AG08395 (cell line): ENCODE data around the gene GCH1.
"Not testable (repeated sequence)": the region's sequence is repeated elsewhere in the genome, so short reads cannot be mapped to it uniquely, and the experiment has no call there.

Experiments
- DNase-seq: peaks from one replicate; pipeline ENCODE4 v3.0.0; 2012; ENCODE audit warnings: mixed read lengths, low spot score

Gene GCH1, protein sequence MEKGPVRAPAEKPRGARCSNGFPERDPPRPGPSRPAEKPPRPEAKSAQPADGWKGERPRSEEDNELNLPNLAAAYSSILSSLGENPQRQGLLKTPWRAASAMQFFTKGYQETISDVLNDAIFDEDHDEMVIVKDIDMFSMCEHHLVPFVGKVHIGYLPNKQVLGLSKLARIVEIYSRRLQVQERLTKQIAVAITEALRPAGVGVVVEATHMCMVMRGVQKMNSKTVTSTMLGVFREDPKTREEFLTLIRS

DNA sequence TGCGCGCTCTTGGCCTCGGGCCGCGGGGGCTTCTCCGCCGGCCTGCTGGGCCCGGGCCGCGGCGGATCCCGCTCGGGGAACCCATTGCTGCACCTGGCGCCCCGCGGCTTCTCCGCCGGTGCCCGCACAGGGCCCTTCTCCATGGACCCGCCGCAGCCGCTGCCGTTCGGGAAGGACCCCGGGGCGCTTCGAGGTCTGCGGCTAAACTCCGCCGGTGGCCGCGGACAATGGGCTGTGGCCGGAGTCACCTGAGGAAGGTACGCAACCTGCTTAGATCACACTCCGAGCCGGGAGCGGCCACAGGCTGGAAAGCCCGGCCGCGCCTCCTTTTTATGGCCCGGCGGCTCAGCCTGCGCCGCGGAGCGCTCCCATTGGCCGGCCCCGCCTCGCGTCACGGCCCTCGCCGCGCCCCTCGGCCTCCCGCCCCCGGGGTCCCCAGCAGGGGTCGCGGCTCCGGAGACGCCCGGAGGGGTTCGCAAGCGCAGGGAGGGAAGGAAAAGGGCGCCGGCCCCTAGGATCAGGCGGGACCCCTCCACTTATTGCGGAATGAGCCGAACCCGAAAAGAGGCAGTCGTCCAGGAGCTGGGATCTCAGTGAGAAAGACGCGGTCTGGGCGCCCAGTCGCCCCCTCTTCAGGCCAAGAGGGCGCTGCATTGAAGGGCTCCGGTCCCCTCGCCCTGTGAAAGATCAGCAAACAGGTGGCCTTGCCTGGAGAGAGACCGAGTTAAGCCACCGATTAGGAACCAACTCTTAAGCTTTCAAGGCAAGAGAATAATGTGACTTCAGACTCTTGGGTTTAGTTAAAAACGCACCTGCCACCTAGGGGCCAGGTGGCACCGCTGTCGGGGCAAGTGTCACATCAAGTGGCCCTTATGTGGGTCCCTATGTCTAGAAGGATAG lies at the start of gene GCH1:
TSS of gene GCH1 (minus strand) at position 306 of the 900 bp plus-strand sequence. CDS start at position 143, 163 bp downstream.
- DNase-seq: peak; percentile 64

- DNase-seq: no peak
Observed at GRCh38 chr14:54947230-54947629, 44.6 kb upstream of the GCH1 start.

DNA sequence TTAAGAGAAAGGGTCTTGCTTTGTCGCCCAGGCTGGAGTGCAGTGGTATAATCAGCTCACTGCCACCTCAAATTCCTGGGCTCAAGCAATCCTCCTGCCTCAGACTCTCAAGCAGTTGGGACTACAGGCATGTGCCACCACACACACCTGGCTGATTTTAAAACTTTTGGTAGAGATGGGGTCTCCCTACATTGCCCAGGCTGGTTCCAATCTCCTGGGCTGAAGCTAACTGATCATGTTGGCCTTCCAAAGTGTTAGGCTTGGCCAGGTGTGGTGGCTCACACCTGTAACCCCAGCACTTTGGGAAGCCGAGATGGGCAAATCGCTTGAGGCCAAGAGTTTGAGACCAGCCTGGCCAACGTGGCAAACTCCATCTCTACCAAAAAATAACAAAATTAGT lies 43.9 kb upstream of the GCH1 start:
- DNase-seq: no peak

DNA sequence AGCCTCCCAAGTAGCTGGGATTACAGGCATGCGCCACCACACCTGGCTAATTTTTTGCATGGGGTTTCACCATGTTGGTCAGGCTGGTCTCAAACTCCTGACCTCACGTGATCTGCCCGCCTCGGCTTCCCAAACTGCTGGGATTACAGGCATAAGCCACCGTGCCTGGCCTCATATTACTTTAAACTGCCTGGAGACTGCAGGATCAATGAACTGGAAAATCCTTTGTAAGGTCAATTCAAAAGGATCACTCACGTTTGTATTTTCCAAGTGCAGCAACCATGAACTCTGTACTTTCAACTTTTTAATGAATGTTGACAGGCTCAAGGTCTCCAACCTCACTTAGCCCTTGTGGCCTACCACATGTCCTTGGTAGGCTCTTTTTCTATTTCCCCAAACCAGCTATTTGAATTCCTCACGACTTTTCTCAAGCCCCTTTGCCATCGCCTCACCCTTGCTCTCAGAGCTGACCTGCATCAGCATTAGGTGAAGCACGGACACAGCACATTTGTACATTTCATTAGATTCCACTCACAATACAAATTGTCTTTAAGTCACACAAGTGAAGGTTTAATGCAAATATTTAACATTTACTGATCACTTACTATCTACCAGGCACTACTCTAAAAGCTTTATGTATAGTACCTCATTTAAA lies 42.2 kb upstream of the GCH1 start:
- no peak for DNase-seq

DNA sequence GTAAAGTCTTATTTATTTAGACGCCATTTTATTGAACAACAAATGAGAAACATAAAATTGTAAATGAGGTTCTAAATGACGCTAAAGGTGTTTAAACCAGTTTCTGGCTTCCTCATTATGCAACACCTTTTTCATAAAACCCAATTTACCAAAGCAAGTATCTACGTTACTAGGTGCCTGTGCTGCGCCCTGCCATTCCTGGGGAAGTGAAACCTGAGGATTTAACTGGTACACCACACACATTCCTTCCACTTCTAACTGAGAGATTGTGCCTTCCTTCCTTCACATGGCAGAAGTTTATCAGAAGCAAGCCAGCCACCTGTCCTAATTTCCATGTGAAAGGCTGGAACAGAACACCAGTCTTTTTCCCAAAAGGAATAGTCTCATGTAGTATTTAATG lies 40.3 kb upstream of the GCH1 start:
- no peak for DNase-seq

DNA sequence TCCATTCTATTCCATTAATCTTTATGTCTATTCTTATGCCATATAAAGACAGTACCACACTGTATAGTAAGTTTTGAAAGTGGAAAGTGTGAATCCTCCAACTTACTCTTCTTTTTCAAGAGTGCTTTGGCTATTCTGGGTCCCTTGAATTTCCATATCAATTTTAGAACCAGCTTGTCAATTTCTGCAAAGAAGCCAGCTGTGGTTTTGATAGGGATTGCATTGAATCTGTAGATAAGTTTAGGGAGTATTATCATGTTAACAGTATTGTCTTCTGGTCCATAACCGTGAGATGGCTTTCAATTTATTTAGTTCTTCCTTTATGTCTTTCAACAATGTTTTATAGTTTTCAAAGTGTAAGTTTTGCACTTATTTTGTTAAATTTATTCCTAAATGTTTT lies 34.2 kb upstream of the GCH1 start:
- no peak for DNase-seq

DNA sequence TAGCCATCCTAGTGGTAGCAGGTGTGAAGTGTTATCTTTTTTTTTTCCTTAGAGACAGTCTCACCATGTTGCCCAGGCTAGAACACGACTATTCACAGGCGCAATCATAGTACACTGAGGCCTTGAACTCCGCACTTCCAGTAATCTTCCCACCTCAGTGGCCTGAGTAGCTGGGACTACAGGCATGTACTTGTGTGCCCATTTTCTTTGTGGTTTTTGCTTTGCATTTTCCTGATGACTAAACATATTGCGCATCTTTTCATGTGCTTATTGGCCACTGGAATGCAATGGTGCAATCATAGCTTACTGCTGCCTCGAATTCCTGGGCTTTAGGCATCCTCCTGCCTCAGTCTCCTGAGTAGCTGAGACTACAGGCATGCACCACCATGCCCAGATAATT lies 33.3 kb upstream of the GCH1 start:
- DNase-seq: no peak

DNA sequence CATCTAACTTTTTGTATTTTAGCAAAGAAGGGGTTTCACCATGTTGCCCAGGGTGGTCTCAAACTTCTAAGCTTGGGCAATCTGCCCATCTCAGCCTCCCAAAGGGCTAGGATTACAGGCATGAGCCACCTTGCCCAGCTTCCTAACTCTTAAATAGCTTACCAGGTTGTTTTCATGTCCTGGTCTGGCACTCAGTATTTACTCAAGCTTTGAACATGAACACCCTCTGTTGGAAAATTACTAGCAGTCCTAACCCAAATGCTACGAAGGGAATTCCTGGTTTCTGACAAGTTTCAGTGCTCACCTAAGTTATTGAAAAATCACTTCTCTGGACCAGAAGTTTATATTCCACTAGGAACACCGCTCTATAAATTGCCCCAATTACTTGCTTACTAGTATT lies 32.5 kb upstream of the GCH1 start:
- DNase-seq: no peak

GRCh38 chr14:54933006-54933405 lies 30.4 kb upstream of the GCH1 start:
- no peak for DNase-seq

GRCh38 chr14:54931598-54932340 lies 29.1 kb upstream of the GCH1 start:
- DNase-seq: no peak

DNA sequence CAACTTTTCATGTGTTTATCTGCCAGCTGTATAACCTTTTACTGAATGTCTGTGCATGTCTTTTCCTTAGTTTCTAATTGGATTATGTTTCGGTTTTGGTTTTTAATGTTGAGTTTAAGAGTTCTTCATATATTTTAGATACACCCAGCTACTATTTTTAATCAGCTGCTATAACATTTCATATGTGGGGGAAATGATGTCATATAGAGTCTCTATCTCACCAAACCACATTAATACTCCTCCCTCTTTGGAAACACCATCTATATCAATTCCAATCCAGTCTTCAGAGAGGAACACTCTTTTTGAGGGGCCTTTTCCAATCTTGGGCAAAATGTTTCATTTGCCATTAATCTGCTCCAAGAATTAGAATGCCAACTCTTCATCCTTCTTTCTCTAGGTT lies 28.5 kb upstream of the GCH1 start:
- DNase-seq: no peak

DNA sequence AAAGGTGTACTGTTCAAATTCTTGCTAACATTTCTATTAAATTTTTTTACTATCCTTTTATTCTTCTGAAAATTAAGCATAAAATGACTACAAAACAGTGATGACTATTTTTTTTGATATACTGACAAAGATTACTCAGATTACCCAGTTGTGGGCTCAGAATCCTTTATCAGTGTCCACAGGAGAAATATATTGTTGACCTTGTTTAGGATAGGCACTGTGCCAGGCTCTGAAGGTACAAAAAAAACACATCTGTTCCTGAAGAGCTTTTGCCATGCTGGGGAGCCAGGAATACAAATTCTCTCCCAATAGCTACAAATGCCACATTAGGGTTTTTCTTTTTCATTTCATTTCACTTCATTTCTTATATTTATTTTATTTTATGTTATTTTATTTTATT lies 26.9 kb upstream of the GCH1 start:
- no peak for DNase-seq

DNA sequence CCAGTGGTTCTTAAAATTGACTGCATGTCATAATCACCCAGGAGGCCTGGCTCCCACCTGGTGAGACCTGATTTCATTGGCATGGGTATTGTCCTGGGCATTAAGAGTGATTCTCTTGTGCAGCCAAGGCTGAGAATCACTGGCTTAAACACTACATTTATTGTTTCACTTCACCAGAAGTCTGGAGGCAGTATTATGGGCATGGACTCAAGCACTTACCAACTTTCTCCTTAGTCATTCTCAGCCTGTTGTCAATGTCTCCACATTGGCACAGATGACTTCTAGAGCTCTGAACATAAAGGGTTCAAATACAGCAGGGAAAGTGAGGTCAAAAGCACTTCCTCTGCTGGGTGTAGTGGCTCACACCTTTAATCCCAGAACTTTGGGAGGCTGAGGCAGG lies 25.6 kb upstream of the GCH1 start:
- no peak for DNase-seq

GRCh38 chr14:54927551-54927950 lies 24.9 kb upstream of the GCH1 start:
- no peak for DNase-seq

DNA sequence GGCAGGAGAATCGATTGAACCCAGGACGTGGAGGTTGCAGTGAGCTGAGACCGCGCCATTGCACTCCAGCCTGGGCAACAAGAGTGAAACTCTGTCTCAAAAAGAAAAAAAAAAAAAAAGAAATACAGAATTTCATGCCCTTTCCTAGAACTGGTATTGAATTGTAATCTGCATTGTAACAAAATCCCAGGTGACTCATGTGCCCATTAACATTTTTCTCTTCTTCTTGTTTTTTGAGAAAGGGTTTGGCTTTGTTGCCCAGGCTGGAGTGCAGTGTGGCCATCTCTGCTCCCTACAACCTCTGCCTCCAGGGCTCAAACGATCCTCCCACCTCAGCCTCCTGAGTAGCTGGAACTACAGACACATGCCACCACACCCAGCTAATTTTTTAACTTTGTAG lies 23.9 kb upstream of the GCH1 start:
- DNase-seq: not testable (repeated sequence)

DNA sequence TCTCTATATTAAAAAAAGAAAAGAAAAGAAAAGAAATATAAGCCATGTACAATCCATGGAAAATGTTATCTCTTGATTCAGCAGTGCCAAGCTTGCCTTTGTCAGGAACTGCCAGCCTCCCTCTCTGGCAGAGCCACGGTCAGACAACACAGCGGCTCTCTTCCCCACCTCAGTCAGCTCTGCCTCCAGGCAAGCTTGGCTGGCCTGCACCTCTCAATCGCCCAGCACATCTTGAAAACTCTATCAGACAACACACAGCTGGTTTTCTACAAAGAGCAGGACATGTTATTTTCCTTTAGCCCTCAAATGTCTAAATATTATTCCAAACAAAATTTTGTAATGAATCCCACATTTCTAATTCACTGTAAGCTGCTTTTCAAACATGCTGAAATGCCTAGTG lies 20.0 kb upstream of the GCH1 start:
- no peak for DNase-seq

GRCh38 chr14:54920052-54920451 lies 17.4 kb upstream of the GCH1 start:
- DNase-seq: no peak

- DNase-seq: no peak
Observed at GRCh38 chr14:54919330-54919729, 16.7 kb upstream of the GCH1 start.

GRCh38 chr14:54918427-54918826 lies 15.8 kb upstream of the GCH1 start:
- DNase-seq: no peak

- no peak for DNase-seq
Observed at GRCh38 chr14:54916101-54916500, 13.5 kb upstream of the GCH1 start.

DNA sequence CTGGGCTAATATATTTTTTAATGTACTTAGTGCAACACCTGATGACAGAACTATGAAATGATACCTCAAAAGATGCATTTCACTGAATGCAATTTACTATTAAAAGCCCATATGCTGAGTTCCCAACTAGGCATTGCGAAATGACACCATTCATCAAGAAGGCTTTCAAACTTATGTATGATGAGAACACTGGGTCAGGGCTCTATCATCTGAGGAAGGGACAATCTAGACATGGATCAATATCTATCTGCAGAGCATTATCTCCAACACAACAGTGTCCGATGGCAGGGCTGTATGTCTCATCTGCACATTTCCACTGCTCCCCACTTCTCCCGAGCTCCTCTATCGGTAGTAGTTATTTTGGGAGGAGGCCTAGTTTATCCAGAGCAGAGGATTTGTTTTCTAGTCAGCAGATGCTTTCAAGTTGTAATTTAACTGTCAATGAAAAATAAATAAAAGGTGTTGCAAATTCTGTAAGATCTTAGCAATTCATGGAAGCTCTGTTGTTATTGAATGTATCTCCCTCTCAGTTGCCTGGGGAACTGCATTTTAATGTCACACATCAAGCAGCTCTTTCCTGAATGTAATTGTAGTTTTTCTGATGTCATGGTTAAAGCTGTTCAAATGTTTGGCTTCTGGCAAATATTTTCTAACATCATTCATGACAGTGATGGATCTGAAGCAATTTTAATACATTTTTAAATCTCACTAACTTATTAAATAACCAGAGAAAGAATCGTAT lies 7.4 kb upstream of the GCH1 start:
- no peak for DNase-seq

- not testable (repeated sequence) for DNase-seq
Observed at GRCh38 chr14:54908973-54909372, 6.3 kb upstream of the GCH1 start.
